GM12892 (cell line): Measurements from ENCODE around the gene UBE2L6.

ENCODE experiments used
- POLR2A ChIP-seq: IDR thresholded peaks from 2 replicates; pipeline ENCODE4 v1.6.1; 2011; ENCODE audit warnings: low read depth, low read length, control low read depth
- POLR2AphosphoS5 ChIP-seq: IDR thresholded peaks from 2 replicates; pipeline ENCODE4 v1.6.1; 2011; ENCODE audit warnings: low read depth, low read length, control low read depth
- TAF1 ChIP-seq: IDR thresholded peaks from 2 replicates; pipeline ENCODE4 v1.6.1; 2011; ENCODE audit warnings: low read depth, mild to moderate bottlenecking, control low read depth, low read length, borderline replicate concordance

DNA sequence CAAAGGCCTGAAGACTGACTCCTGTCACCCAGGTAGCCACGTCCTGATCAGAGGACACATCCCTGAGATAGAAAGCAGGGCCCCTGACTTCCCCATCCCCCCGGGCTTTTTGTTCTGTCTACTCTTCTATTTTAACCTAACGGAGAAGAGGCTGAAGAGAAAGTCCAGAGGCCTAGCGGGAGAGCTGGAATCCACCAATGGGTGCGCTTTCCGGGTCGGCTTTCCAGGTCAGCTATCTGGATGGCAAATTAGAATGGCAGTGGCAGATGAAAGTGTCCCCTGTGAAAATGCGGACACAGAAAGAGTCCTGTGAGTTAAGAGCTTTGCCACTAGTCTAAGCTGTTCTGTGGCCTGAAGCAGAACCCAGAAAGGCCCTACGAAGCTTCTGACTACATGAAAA lies 16.9 kb upstream of the UBE2L6 start:
- no peak for TF ChIP-seq POLR2AphosphoS5
- TF ChIP-seq POLR2A = no peak
- no peak for TF ChIP-seq TAF1
